Liver (tissue), 9 donors: ENCODE measurements around the gene MARVELD2. TPM values are rescaled to one million over a fixed set of nuclear protein-coding genes. Genes with fewer than 3 reads are reported as not detected.
"Not testable (repeated sequence)": the region's sequence is repeated elsewhere in the genome, so short reads cannot be mapped to it uniquely, and the experiment has no call there.

Source experiments
- DNase-seq: peaks from one replicate; pipeline ENCODE4 v3.0.0-alpha.2; 2017; ENCODE audit warnings: low spot score
- H3K27ac ChIP-seq, 2 donors: one replicate each; pipeline ENCODE4 v1.7.0; 2013; ENCODE audit warnings: inconsistent platforms in 2 of 2, low read length in 2 of 2, control low read depth in 1 of 2, low read depth in 1 of 2, mild to moderate bottlenecking in 1 of 2
- H3K27me3 ChIP-seq, 4 donors: one replicate each; pipeline versions ENCODE4 v1.6.1 to v1.7.0; 2013; ENCODE audit warnings: low read length in 3 of 4, inconsistent platforms in 1 of 4, mild to moderate bottlenecking in 1 of 4, moderate library complexity in 1 of 4; ENCODE audit not compliant: control insufficient read depth in 4 of 4, insufficient read depth in 4 of 4
- H3K36me3 ChIP-seq, 4 donors: one replicate each; pipeline versions ENCODE4 v1.6.1 to v1.7.0; 2013; ENCODE audit warnings: low read length in 3 of 4, mild to moderate bottlenecking in 3 of 4, low read depth in 1 of 4, moderate library complexity in 1 of 4; ENCODE audit not compliant: control insufficient read depth in 4 of 4, insufficient read depth in 3 of 4
- H3K4me1 ChIP-seq, 4 donors: one replicate each; pipeline versions ENCODE4 v1.6.1 to v1.7.0; 2013; ENCODE audit warnings: low read length in 3 of 4, mild to moderate bottlenecking in 3 of 4, moderate library complexity in 1 of 4; ENCODE audit not compliant: control insufficient read depth in 4 of 4, insufficient read depth in 4 of 4
- H3K4me3 ChIP-seq, 3 donors: one replicate each; pipeline versions ENCODE4 v1.6.1 to v1.7.0; 2013; ENCODE audit warnings: low read length in 3 of 3, control low read depth in 1 of 3, low read depth in 1 of 3, mild to moderate bottlenecking in 1 of 3
- H3K9ac ChIP-seq, 2 donors: one replicate each; pipeline ENCODE4 v1.7.0; 2013; ENCODE audit warnings: low read length in 2 of 2, mild to moderate bottlenecking in 2 of 2, moderate library complexity in 2 of 2, control low read depth in 1 of 2, low read depth in 1 of 2
- H3K9me3 ChIP-seq, 4 donors: one replicate each; pipeline versions ENCODE4 v1.6.1 to v1.7.0; 2013; ENCODE audit warnings: low read length in 3 of 4; ENCODE audit not compliant: control insufficient read depth in 4 of 4
- CTCF ChIP-seq: fragments of 150-350 bp; IDR thresholded peaks from 2 replicates; pipeline ENCODE4 v1.5.1; 2017; ENCODE audit warnings: improper control_type of control experiment, low read depth, low read length; ENCODE audit not compliant: missing input control
- EGR1 ChIP-seq, 2 donors: IDR thresholded peaks; 2 replicates each; pipeline ENCODE4 v1.6.1; 2016 to 2018; ENCODE audit warnings: antibody characterized with exemption in 2 of 2, low read depth in 2 of 2
- FOXA1 ChIP-seq: IDR thresholded peaks from 2 replicates; pipeline ENCODE4 v1.6.1; 2016; ENCODE audit warnings: antibody characterized with exemption
- FOXA2 ChIP-seq: IDR thresholded peaks from 2 replicates; pipeline ENCODE4 v1.6.1; 2016; ENCODE audit warnings: antibody characterized with exemption
- GABPA ChIP-seq, 2 donors: IDR thresholded peaks in 1 of 2; conservative IDR thresholded peaks in 1 of 2; 2 replicates each; pipeline ENCODE4 v1.6.1; 2016; ENCODE audit warnings: antibody characterized with exemption in 2 of 2, mild to moderate bottlenecking in 1 of 2, moderate library complexity in 1 of 2
- HNF4A ChIP-seq, 2 donors: conservative IDR thresholded peaks; 2 replicates each; pipeline ENCODE4 v1.6.1; 2016; ENCODE audit warnings: antibody characterized with exemption in 2 of 2, mild to moderate bottlenecking in 2 of 2
- HNF4G ChIP-seq: IDR thresholded peaks from 2 replicates; pipeline ENCODE4 v1.6.1; 2016; ENCODE audit warnings: antibody characterized with exemption
- JUND ChIP-seq, 2 donors: IDR thresholded peaks; 2 replicates each; pipeline ENCODE4 v1.6.1; 2016; ENCODE audit warnings: antibody characterized with exemption in 2 of 2
- MAX ChIP-seq: IDR thresholded peaks from 2 replicates; pipeline ENCODE4 v1.6.1; 2016; ENCODE audit warnings: antibody characterized with exemption
- NR2F2 ChIP-seq: IDR thresholded peaks from 2 replicates; pipeline ENCODE4 v1.6.1; 2016; ENCODE audit warnings: antibody characterized with exemption
- RAD21 ChIP-seq, 2 donors: IDR thresholded peaks; 2 replicates each; pipeline ENCODE4 v1.6.1; 2016; ENCODE audit warnings: antibody characterized with exemption in 2 of 2, mild to moderate bottlenecking in 2 of 2
- RXRA ChIP-seq, 2 donors: IDR thresholded peaks; 2 replicates each; pipeline ENCODE4 v1.6.1; 2017 to 2018; ENCODE audit warnings: antibody characterized with exemption in 2 of 2, mild to moderate bottlenecking in 1 of 2
- SP1 ChIP-seq: IDR thresholded peaks from 2 replicates; pipeline ENCODE4 v1.6.1; 2018; ENCODE audit warnings: antibody characterized with exemption, mild to moderate bottlenecking
- TAF1 ChIP-seq: conservative IDR thresholded peaks from 2 replicates; pipeline ENCODE4 v1.6.1; 2016; ENCODE audit warnings: antibody characterized with exemption, mild to moderate bottlenecking
- YY1 ChIP-seq: IDR thresholded peaks from 2 replicates; pipeline ENCODE4 v1.6.1; 2016; ENCODE audit warnings: antibody characterized with exemption, mild to moderate bottlenecking
- WGBS: extraction: QIAGEN DNeasy Blood & Tissue Kit; methylation state at CpG from one replicate; pipeline ENCODE4 v1.1.7; 2013; 5-methylcytosine and 5-hydroxymethylcytosine counted together
- polyA plus RNA-seq, 2 donors: library from polyadenylated mRNA; stranded (reverse) in 1 of 2; unstranded in 1 of 2; fragments of 200-250 nt in 1 of 2; fragments of >200 nt in 1 of 2; fragmentation: Nextera tagmentation in 1 of 2; extraction: Ambion mirVana in 1 of 2; gene quantifications; one replicate each; pipeline versions ENCODE4 v1.2.1 to v1.2.3, GENCODE V29; 2013 to 2015
- total RNA-seq, 2 donors: library from RNA; depleted of rRNA; stranded (reverse); fragments of >200 nt; gene quantifications; one replicate each; pipeline ENCODE4 v1.2.3, GENCODE V29; 2014
- TF ChIP-seq, protein P1 (sequence below): IDR thresholded peaks from 2 replicates; pipeline ENCODE4 v1.6.1; 2016; ENCODE audit warnings: antibody characterized with exemption
- TF ChIP-seq, protein P2 (sequence below): IDR thresholded peaks from 2 replicates; pipeline ENCODE4 v1.6.1; 2016; ENCODE audit warnings: antibody characterized with exemption
- TF ChIP-seq, protein P3 (sequence below): IDR thresholded peaks from 2 replicates; pipeline ENCODE4 v1.6.1; 2016; ENCODE audit warnings: antibody characterized with exemption, mild to moderate bottlenecking
- donor health status: healthy.
- donor health status: healthy.
- donor health status: healthy.
- donor health status: healthy.
- donor health status: healthy.

Gene MARVELD2
- total and polyA plus RNA-seq, 4 donors, result 9.4 to 20.2 (median 12.3) TPM

GRCh38 chr5:69466375-69466774 is 51.5 kb downstream of the MARVELD2 start:
- DNase-seq, H3K9ac ChIP-seq, H3K9me3 ChIP-seq, H3K27me3 ChIP-seq, H3K4me1 ChIP-seq, H3K36me3 ChIP-seq, H3K27ac ChIP-seq, H3K4me3 ChIP-seq: not testable (repeated sequence)
- 97% methylated on average over 3 of the region's 3 CpGs for WGBS

GRCh38 chr5:69467442-69468225 is 52.7 kb downstream of the MARVELD2 start:
- Histone ChIP-seq H3K9ac (no peak overlapping the region), H3K9me3 (no peaks in the 10 kb centered on the region), H3K27me3 (no peaks in the 10 kb centered on the region), H3K4me1 (no peaks in the 10 kb centered on the region), H3K4me3 (no peak overlapping the region), H3K27ac (no peak overlapping the region), H3K36me3 (no peaks in the 10 kb centered on the region)
- TF ChIP-seq HNF4A (conservative IDR thresholded peaks at IDR 0.05) (no peak), MAX (no peak), HNF4G (no peak), GABPA (IDR thresholded peaks at IDR 0.05 in 1 of 2, conservative IDR thresholded peaks at IDR 0.05 in 1 of 2) (no peak), TAF1 (no peak), NR2F2 (no peak), JUND (IDR thresholded peaks at IDR 0.05) (no peak), EGR1 (IDR thresholded peaks at IDR 0.05; ENCODE audit: low read depth in 2 of 2) (no peak), CTCF (no peak), RXRA (IDR thresholded peaks at IDR 0.05) (no peak), RAD21 (IDR thresholded peaks at IDR 0.05) (no peak), FOXA2 (no peak), SP1 (no peak), FOXA1 (no peak), YY1 (no peak)
- TF ChIP-seq, protein P1, sequence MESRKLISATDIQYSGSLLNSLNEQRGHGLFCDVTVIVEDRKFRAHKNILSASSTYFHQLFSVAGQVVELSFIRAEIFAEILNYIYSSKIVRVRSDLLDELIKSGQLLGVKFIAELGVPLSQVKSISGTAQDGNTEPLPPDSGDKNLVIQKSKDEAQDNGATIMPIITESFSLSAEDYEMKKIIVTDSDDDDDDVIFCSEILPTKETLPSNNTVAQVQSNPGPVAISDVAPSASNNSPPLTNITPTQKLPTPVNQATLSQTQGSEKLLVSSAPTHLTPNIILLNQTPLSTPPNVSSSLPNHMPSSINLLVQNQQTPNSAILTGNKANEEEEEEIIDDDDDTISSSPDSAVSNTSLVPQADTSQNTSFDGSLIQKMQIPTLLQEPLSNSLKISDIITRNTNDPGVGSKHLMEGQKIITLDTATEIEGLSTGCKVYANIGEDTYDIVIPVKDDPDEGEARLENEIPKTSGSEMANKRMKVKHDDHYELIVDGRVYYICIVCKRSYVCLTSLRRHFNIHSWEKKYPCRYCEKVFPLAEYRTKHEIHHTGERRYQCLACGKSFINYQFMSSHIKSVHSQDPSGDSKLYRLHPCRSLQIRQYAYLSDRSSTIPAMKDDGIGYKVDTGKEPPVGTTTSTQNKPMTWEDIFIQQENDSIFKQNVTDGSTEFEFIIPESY, result no peak
- TF ChIP-seq, protein P2, sequence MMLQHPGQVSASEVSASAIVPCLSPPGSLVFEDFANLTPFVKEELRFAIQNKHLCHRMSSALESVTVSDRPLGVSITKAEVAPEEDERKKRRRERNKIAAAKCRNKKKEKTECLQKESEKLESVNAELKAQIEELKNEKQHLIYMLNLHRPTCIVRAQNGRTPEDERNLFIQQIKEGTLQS, result no peak
- TF ChIP-seq, protein P3, sequence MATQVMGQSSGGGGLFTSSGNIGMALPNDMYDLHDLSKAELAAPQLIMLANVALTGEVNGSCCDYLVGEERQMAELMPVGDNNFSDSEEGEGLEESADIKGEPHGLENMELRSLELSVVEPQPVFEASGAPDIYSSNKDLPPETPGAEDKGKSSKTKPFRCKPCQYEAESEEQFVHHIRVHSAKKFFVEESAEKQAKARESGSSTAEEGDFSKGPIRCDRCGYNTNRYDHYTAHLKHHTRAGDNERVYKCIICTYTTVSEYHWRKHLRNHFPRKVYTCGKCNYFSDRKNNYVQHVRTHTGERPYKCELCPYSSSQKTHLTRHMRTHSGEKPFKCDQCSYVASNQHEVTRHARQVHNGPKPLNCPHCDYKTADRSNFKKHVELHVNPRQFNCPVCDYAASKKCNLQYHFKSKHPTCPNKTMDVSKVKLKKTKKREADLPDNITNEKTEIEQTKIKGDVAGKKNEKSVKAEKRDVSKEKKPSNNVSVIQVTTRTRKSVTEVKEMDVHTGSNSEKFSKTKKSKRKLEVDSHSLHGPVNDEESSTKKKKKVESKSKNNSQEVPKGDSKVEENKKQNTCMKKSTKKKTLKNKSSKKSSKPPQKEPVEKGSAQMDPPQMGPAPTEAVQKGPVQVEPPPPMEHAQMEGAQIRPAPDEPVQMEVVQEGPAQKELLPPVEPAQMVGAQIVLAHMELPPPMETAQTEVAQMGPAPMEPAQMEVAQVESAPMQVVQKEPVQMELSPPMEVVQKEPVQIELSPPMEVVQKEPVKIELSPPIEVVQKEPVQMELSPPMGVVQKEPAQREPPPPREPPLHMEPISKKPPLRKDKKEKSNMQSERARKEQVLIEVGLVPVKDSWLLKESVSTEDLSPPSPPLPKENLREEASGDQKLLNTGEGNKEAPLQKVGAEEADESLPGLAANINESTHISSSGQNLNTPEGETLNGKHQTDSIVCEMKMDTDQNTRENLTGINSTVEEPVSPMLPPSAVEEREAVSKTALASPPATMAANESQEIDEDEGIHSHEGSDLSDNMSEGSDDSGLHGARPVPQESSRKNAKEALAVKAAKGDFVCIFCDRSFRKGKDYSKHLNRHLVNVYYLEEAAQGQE, result no peak
- WGBS, result 93% methylated on average over 8 of the region's 8 CpGs
- no peak for DNase-seq
